ENCODE data around the gene CAPN8.

- TF ChIP-seq, protein P1, sequence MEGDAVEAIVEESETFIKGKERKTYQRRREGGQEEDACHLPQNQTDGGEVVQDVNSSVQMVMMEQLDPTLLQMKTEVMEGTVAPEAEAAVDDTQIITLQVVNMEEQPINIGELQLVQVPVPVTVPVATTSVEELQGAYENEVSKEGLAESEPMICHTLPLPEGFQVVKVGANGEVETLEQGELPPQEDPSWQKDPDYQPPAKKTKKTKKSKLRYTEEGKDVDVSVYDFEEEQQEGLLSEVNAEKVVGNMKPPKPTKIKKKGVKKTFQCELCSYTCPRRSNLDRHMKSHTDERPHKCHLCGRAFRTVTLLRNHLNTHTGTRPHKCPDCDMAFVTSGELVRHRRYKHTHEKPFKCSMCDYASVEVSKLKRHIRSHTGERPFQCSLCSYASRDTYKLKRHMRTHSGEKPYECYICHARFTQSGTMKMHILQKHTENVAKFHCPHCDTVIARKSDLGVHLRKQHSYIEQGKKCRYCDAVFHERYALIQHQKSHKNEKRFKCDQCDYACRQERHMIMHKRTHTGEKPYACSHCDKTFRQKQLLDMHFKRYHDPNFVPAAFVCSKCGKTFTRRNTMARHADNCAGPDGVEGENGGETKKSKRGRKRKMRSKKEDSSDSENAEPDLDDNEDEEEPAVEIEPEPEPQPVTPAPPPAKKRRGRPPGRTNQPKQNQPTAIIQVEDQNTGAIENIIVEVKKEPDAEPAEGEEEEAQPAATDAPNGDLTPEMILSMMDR (IDR thresholded peaks at IDR 0.05 in 8 of 11, conservative IDR thresholded peaks at IDR 0.05 in 3 of 11) = peak in 7 of 11 experiments; percentile 15 to 61 (median 51)
- TF ChIP-seq POLR2A (IDR thresholded peaks at IDR 0.05) (no peak), POLR2AphosphoS5 (IDR thresholded peaks at IDR 0.05) (no peak)
Measured at GRCh38 chr1:223628233-223629125, 37.0 kb downstream of the CAPN8 start.

Data from spleen (tissue), 7 donors.